Transverse colon (tissue), 3 donors: Measurements from ENCODE around the gene MAML1.
A peak's percentile ranks its signal among the peaks of the same experiment; 100 is the strongest.

ENCODE experiments used
- EP300 ChIP-seq: sonication (generic); formaldehyde crosslinking; IDR thresholded peaks from one replicate; pipeline ENCODE4 v1.6.1; 2017; ENCODE audit warnings: antibody characterized with exemption, low read depth
- POLR2A ChIP-seq: fragments of 450-650 bp; IDR thresholded peaks from one replicate; pipeline ENCODE4 v1.6.1; 2016; ENCODE audit warnings: antibody characterized with exemption, mild to moderate bottlenecking, moderate library complexity
- TF ChIP-seq, protein P1 (sequence below), 5 experiments: fragments of 200-600 bp in 3 of 5; fragments of 450-650 bp in 2 of 5; sonication (generic) in 3 of 5; IDR thresholded peaks; 1 replicate in 2 of 5; 2 replicates in 3 of 5; pipeline ENCODE4 v1.5.1; 2016 to 2017; ENCODE audit warnings: antibody characterized with exemption in 5 of 5, inconsistent platforms in 3 of 5, mild to moderate bottlenecking in 2 of 5, moderate library complexity in 1 of 5

DNA sequence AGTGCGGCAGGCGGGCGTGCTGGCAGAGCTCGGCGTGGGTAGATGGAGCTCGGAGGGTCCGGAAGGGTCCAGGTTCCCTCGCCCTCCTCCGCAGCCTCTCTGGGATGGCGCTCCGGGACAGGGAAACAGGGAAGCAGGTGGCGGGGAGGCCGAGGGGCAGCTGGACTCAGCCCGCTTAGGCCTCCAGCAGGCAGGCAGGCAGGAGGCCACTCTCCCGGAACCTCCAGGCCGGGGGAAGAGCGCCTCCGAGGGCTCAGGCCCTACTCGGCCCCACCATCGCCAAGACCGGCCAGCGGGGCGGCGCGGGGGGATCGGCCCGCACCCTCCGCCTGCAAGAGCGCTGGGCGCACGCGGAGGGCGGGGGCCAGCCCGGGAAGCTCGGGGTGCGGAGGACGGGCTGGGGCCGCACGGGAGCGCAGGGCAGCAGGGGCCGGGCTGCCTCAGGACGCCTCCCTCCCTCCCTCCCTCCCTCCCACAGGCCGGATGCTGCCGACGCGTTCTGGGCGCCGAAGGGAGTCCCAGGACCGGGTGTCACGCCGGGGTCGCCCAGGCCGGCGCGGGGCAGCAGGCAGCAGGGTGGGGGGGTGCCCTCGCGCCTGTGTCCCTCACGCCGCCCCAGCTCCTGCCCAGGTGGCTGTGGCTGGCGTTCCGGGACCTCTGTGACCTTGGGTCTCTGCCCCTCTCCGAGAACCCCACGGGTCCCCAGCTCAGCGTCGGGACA, 73.1 kb downstream of the MAML1 start:
- TF ChIP-seq, protein P1, sequence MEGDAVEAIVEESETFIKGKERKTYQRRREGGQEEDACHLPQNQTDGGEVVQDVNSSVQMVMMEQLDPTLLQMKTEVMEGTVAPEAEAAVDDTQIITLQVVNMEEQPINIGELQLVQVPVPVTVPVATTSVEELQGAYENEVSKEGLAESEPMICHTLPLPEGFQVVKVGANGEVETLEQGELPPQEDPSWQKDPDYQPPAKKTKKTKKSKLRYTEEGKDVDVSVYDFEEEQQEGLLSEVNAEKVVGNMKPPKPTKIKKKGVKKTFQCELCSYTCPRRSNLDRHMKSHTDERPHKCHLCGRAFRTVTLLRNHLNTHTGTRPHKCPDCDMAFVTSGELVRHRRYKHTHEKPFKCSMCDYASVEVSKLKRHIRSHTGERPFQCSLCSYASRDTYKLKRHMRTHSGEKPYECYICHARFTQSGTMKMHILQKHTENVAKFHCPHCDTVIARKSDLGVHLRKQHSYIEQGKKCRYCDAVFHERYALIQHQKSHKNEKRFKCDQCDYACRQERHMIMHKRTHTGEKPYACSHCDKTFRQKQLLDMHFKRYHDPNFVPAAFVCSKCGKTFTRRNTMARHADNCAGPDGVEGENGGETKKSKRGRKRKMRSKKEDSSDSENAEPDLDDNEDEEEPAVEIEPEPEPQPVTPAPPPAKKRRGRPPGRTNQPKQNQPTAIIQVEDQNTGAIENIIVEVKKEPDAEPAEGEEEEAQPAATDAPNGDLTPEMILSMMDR (IDR thresholded peaks at IDR 0.05): no peak
- TF ChIP-seq POLR2A: peak; percentile 5
- no peak for TF ChIP-seq EP300
